ENCODE results near the gene TRIM17. TPM values are rescaled to one million over a fixed set of nuclear protein-coding genes. Genes with fewer than 3 reads are reported as not detected.

Gene TRIM17
- total RNA-seq, 1 donor from 2014 or later: 1.5 TPM

DNA sequence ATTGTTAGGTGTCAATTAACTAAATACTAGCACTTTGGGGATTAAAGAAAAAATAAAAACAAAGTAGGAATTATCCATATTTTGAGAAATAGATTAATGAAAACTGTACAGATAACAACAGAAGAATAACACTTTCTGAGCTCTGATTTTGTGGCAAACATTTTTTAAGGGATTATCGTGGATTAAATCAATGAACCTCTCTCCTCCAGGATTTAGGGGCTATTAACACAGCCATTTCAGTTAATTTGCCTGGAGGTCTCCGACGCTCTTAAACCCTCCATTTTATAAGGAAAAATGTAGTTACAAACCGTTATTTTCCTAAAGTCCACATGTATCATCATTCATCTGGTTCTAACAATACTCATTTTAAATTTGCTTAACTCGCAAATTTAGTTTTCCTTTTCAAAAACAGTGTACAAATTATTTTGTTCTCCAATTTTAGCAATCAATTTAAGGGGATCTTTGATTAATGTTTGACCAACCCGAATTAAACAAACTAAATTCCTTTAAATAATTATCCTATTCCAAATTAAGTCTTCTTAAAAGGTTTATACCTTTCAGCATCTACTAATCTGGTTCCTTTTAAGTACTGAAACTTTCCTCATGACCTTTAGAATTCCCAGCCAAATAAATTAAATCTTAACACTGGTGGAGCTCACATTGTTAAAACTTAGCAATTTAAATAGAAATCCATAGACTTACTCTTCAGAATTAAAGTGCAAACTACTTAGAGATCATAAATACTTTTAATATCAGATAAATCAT lies 39.8 kb upstream of the TRIM17 start:
- peak overlapping the region; percentile 6 for H3K27ac Mint-ChIP-seq (ENCODE audit: unreplicated experiment)
- H3K9me3 Mint-ChIP-seq (ENCODE audit: unreplicated experiment): no peaks in the 10 kb centered on the region
- Histone ChIP-seq H3K9me3 (ENCODE audit: insufficient read depth, low read depth, low read length) (no peaks in the 10 kb centered on the region), H3K36me3 (ENCODE audit: insufficient read depth, low read length) (no peaks in the 10 kb centered on the region), H3K79me2 (ENCODE audit: insufficient read depth, low read length) (peaks cover 12% of the 10 kb centered on the region), H3K9ac (ENCODE audit: low read length) (peak overlapping the region; percentile 75), H3K27ac (ENCODE audit: low read depth, low read length) (no peak overlapping the region), H3K4me2 (ENCODE audit: low read length) (peak overlapping the region; percentile 88), H4K20me1 (ENCODE audit: insufficient read depth, low read length) (peaks cover 7% of the 10 kb centered on the region), H2AFZ (ENCODE audit: low read depth, low read length) (peak overlapping the region; percentile 75), H3K4me3 (ENCODE audit: insufficient read depth, low read depth, low read length) (peak overlapping the region; percentile 69), H3K27me3 (ENCODE audit: insufficient read depth, low read length) (no peaks in the 10 kb centered on the region), H3K4me1 (ENCODE audit: insufficient read depth, low read length) (peaks cover 9% of the 10 kb centered on the region)
- H3K27me3 Mint-ChIP-seq (ENCODE audit: low read depth, unreplicated experiment): peaks cover 34% of the 10 kb centered on the region
- FAIRE-seq (no peak), DNase-seq (ENCODE audit: low read depth) (no peak)
- TF ChIP-seq EZH2 (IDR thresholded peaks at IDR 0.05; ENCODE audit: insufficient read depth, low read length): no peak
- TF ChIP-seq, protein P1, sequence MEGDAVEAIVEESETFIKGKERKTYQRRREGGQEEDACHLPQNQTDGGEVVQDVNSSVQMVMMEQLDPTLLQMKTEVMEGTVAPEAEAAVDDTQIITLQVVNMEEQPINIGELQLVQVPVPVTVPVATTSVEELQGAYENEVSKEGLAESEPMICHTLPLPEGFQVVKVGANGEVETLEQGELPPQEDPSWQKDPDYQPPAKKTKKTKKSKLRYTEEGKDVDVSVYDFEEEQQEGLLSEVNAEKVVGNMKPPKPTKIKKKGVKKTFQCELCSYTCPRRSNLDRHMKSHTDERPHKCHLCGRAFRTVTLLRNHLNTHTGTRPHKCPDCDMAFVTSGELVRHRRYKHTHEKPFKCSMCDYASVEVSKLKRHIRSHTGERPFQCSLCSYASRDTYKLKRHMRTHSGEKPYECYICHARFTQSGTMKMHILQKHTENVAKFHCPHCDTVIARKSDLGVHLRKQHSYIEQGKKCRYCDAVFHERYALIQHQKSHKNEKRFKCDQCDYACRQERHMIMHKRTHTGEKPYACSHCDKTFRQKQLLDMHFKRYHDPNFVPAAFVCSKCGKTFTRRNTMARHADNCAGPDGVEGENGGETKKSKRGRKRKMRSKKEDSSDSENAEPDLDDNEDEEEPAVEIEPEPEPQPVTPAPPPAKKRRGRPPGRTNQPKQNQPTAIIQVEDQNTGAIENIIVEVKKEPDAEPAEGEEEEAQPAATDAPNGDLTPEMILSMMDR (IDR thresholded peaks at IDR 0.05; ENCODE audit: insufficient read depth, low read depth, low read length): no peak
- H3K4me1 Mint-ChIP-seq (ENCODE audit: low read depth, unreplicated experiment): peaks cover 6% of the 10 kb centered on the region
- peak overlapping the region; percentile 98 for H3K4me3 Mint-ChIP-seq (ENCODE audit: unreplicated experiment)
- H3K36me3 Mint-ChIP-seq (ENCODE audit: low read depth, unreplicated experiment): peaks cover 7% of the 10 kb centered on the region

DNA sequence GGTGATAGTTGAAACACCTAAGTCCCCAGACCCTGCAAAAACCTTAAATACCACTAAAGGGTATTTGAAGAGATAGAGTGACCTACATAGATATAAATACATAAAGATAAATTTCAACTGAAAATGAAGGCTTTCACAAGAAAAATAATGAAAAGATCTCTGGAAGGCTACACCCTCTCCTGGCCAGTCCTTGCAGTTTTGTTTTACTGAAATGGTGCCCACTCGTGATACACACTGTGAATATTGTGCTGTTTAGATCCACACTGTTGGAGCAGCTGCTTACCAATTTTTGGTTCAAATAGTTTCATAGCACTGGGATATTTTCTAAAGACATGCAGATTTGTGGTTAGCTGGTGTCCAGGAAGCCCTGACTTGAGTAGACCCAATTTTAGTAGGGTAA lies 39.1 kb upstream of the TRIM17 start:
- no peaks in the 10 kb centered on the region for H3K27me3 ChIP-seq (ENCODE audit: insufficient read depth, low read length)
- no peak overlapping the region for H3K9ac ChIP-seq (ENCODE audit: low read length)
- H3K4me2 ChIP-seq (ENCODE audit: low read length): no peak overlapping the region
- H3K4me3 Mint-ChIP-seq (ENCODE audit: unreplicated experiment): peak overlapping the region; percentile 62
- H3K27ac Mint-ChIP-seq (ENCODE audit: unreplicated experiment): no peak overlapping the region
- peaks cover 12% of the 10 kb centered on the region for H3K79me2 ChIP-seq (ENCODE audit: insufficient read depth, low read length)
- no peaks in the 10 kb centered on the region for H3K9me3 Mint-ChIP-seq (ENCODE audit: unreplicated experiment)
- H3K9me3 ChIP-seq (ENCODE audit: insufficient read depth, low read depth, low read length): no peaks in the 10 kb centered on the region
- H3K27ac ChIP-seq (ENCODE audit: low read depth, low read length): no peak overlapping the region
- H3K4me1 Mint-ChIP-seq (ENCODE audit: low read depth, unreplicated experiment): peaks cover 6% of the 10 kb centered on the region
- H3K4me1 ChIP-seq (ENCODE audit: insufficient read depth, low read length): peaks cover 9% of the 10 kb centered on the region
- FAIRE-seq (no peak), DNase-seq (ENCODE audit: low read depth) (no peak)
- TF ChIP-seq EZH2 (IDR thresholded peaks at IDR 0.05; ENCODE audit: insufficient read depth, low read length): no peak
- TF ChIP-seq, protein P1 (IDR thresholded peaks at IDR 0.05; ENCODE audit: insufficient read depth, low read depth, low read length): no peak
- peaks cover 7% of the 10 kb centered on the region for H3K36me3 Mint-ChIP-seq (ENCODE audit: low read depth, unreplicated experiment)
- no peaks in the 10 kb centered on the region for H3K36me3 ChIP-seq (ENCODE audit: insufficient read depth, low read length)
- H4K20me1 ChIP-seq (ENCODE audit: insufficient read depth, low read length): peaks cover 7% of the 10 kb centered on the region
- H2AFZ ChIP-seq (ENCODE audit: low read depth, low read length): no peak overlapping the region
- no peak overlapping the region for H3K4me3 ChIP-seq (ENCODE audit: insufficient read depth, low read depth, low read length)
- peaks cover 30% of the 10 kb centered on the region for H3K27me3 Mint-ChIP-seq (ENCODE audit: low read depth, unreplicated experiment)

DNA sequence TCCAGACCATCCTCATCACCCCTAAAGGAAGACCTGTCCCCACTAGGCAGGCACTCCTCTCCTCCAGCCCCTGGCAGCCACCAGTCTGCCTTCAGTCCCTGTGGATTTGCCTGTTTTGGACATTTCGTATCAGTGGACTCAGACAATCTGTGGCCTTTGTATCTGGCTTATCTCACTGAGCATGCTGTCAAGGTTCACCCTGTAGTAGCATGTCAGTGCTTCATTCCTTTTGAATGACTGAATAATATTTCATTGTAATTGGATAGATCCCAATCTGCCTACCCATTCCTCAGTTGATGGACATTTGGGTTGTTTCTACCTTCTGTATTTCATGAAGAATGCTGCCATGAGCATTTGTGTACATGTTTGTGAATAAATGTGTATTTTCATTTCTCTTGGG lies 37.6 kb upstream of the TRIM17 start:
- Mint-ChIP-seq H3K4me1 (ENCODE audit: low read depth, unreplicated experiment) (peaks cover 6% of the 10 kb centered on the region), H3K27me3 (ENCODE audit: low read depth, unreplicated experiment) (peaks cover 36% of the 10 kb centered on the region), H3K4me3 (ENCODE audit: unreplicated experiment) (peak overlapping the region; percentile 16), H3K36me3 (ENCODE audit: low read depth, unreplicated experiment) (peaks cover 7% of the 10 kb centered on the region), H3K27ac (ENCODE audit: unreplicated experiment) (no peak overlapping the region), H3K9me3 (ENCODE audit: unreplicated experiment) (no peaks in the 10 kb centered on the region)
- H3K9ac ChIP-seq (ENCODE audit: low read length): no peak overlapping the region
- peaks cover 7% of the 10 kb centered on the region for H4K20me1 ChIP-seq (ENCODE audit: insufficient read depth, low read length)
- H3K4me2 ChIP-seq (ENCODE audit: low read length): no peak overlapping the region
- no peak overlapping the region for H3K4me3 ChIP-seq (ENCODE audit: insufficient read depth, low read depth, low read length)
- FAIRE-seq (no peak), DNase-seq (ENCODE audit: low read depth) (no peak)
- no peak overlapping the region for H2AFZ ChIP-seq (ENCODE audit: low read depth, low read length)
- H3K79me2 ChIP-seq (ENCODE audit: insufficient read depth, low read length): peaks cover 12% of the 10 kb centered on the region
- no peaks in the 10 kb centered on the region for H3K36me3 ChIP-seq (ENCODE audit: insufficient read depth, low read length)
- TF ChIP-seq, protein P1 (IDR thresholded peaks at IDR 0.05; ENCODE audit: insufficient read depth, low read depth, low read length): no peak
- TF ChIP-seq EZH2 (IDR thresholded peaks at IDR 0.05; ENCODE audit: insufficient read depth, low read length): no peak
- H3K4me1 ChIP-seq (ENCODE audit: insufficient read depth, low read length): peaks cover 9% of the 10 kb centered on the region
- H3K27me3 ChIP-seq (ENCODE audit: insufficient read depth, low read length): no peaks in the 10 kb centered on the region
- H3K27ac ChIP-seq (ENCODE audit: low read depth, low read length): no peak overlapping the region
- H3K9me3 ChIP-seq (ENCODE audit: insufficient read depth, low read depth, low read length): no peaks in the 10 kb centered on the region

Data from astrocyte (in vitro differentiated cells and primary cell).